HEK293 (cell line): ENCODE data around the gene CDT1.
"Not testable (repeated sequence)": the region's sequence is repeated elsewhere in the genome, so short reads cannot be mapped to it uniquely, and the experiment has no call there.

Experiments
- CTCF ChIP-seq: fragments of 450-650 bp; formaldehyde crosslinking; IDR thresholded peaks from 2 replicates; pipeline ENCODE4 v1.5.1; 2016; ENCODE audit warnings: missing biosample characterization, missing genetic modification characterization
- PBX3 ChIP-seq: sonication (generic); formaldehyde crosslinking; IDR thresholded peaks from 2 replicates; pipeline ENCODE4 v1.8.1; 2022; ENCODE audit warnings: mild to moderate bottlenecking, moderate library complexity, missing genetic modification reagents
- REST ChIP-seq: fragments of 450-650 bp; formaldehyde crosslinking; IDR thresholded peaks from 2 replicates; pipeline ENCODE4 v1.5.1; 2016; ENCODE audit warnings: missing biosample characterization, missing genetic modification characterization
- TCF7L2 ChIP-seq: IDR thresholded peaks from 2 replicates; pipeline ENCODE4 v1.6.1; 2011; ENCODE audit warnings: low read depth, mild to moderate bottlenecking, inconsistent platforms, low read length, moderate library complexity, borderline replicate concordance
- ZNF146 ChIP-seq: fragments of 450-650 bp; formaldehyde crosslinking; IDR thresholded peaks from 2 replicates; pipeline ENCODE4 v1.5.1; 2016; ENCODE audit warnings: missing biosample characterization, missing genetic modification characterization
- ZNF274 ChIP-seq, 2 experiments: fragments of 200-500 bp in 1 of 2; fragments of 450-650 bp in 1 of 2; sonication (Bioruptor generic) in 1 of 2; formaldehyde crosslinking in 1 of 2; IDR thresholded peaks; 2 replicates each; pipeline versions ENCODE4 v1.5.1 to v1.6.1; 2014 to 2016; ENCODE audit warnings: borderline replicate concordance in 1 of 2, inconsistent platforms in 1 of 2, low read length in 1 of 2, missing biosample characterization in 1 of 2, missing genetic modification characterization in 1 of 2
- ZNF302 ChIP-seq: fragments of 450-650 bp; formaldehyde crosslinking; IDR thresholded peaks from 2 replicates; pipeline ENCODE4 v1.5.1; 2016; ENCODE audit warnings: missing biosample characterization, missing genetic modification characterization, low read depth

- TF ChIP-seq ZNF146; CTCF (tag by site-specific recombination); REST (tag by site-specific recombination); PBX3 (CRISPR knock-in tag); TCF7L2; ZNF302 (tag by site-specific recombination); ZNF274 (IDR thresholded peaks at IDR 0.05; ENCODE audit: low read length); ZNF274 (tag by site-specific recombination; IDR thresholded peaks at IDR 0.05; ENCODE audit: borderline replicate concordance): not testable (repeated sequence)
Observed at GRCh38 chr16:88823646-88824045, 20.1 kb downstream of the CDT1 start.
